Esophagus muscularis mucosa (tissue), 2 donors: ENCODE measurements around the gene FCGR2B.

Experiments
- EP300 ChIP-seq: sonication (generic); formaldehyde crosslinking; IDR thresholded peaks from one replicate; pipeline ENCODE4 v1.6.1; 2017; ENCODE audit warnings: antibody characterized with exemption
- POLR2A ChIP-seq: fragments of 450-650 bp; IDR thresholded peaks from one replicate; pipeline ENCODE4 v1.6.1; 2017; ENCODE audit warnings: antibody characterized with exemption, moderate library complexity, mild to moderate bottlenecking, low read depth

DNA sequence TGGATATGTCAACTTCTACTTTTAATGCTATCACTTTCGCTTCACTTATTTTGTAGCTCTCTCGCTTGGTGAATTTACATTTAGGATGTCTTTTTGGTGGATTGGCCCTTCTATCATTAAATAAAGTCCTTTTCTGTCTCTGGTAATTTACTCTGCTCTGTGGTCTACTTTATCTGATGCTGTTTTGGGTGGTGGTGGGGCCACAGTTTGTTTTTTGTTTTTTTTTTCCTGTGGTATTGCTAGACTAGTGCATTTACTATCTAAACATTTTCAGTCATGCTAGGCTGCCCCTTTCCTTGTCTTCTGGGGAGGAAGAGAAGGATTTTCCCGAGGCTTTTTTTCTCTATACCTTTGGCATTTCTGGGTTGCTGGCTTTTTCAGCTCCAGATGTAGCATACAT, 26.0 kb downstream of the FCGR2B start:
- TF ChIP-seq EP300 (no peak), POLR2A (no peak)
